Neuronal stem cell (in vitro differentiated cells): ENCODE results near the gene MORC2.

Experiments used
- DNase-seq: peaks from one replicate; pipeline ENCODE4 v3.0.0-alpha.2; 2013; ENCODE audit warnings: low spot score
- H2AFZ ChIP-seq: one replicate; pipeline ENCODE4 v1.6.1; 2013; ENCODE audit warnings: mild to moderate bottlenecking, low read length, inconsistent platforms
- H2AK5ac ChIP-seq: 2 replicates; pipeline ENCODE4 v1.6.1; 2013; ENCODE audit warnings: low read depth, mild to moderate bottlenecking, inconsistent platforms, low read length, moderate library complexity, mixed read lengths
- H2BK120ac ChIP-seq: 2 replicates; pipeline ENCODE4 v1.6.1; 2013; ENCODE audit warnings: low read depth, mild to moderate bottlenecking, inconsistent platforms, low read length, moderate library complexity, mixed read lengths
- H2BK12ac ChIP-seq: one replicate; pipeline ENCODE4 v1.6.1; 2013; ENCODE audit warnings: low read length, inconsistent platforms
- H2BK15ac ChIP-seq: 2 replicates; pipeline ENCODE4 v1.6.1; 2013; ENCODE audit warnings: mild to moderate bottlenecking, low read length, inconsistent platforms, mixed read lengths
- H2BK5ac ChIP-seq: one replicate; pipeline ENCODE4 v1.6.1; 2013; ENCODE audit warnings: inconsistent platforms, mild to moderate bottlenecking, low read length, moderate library complexity
- H3K14ac ChIP-seq: one replicate; pipeline ENCODE4 v1.6.1; 2013; ENCODE audit warnings: low read length, inconsistent platforms
- H3K18ac ChIP-seq: 2 replicates; pipeline ENCODE4 v1.6.1; 2013; ENCODE audit warnings: low read length, inconsistent platforms
- H3K23ac ChIP-seq: 2 replicates; pipeline ENCODE4 v1.6.1; 2013; ENCODE audit warnings: low read depth, mild to moderate bottlenecking, mixed read lengths, low read length, inconsistent platforms; ENCODE audit not compliant: poor library complexity
- H3K27ac ChIP-seq: replicated peaks from 3 replicates; pipeline ENCODE4 v1.5.1; 2013; ENCODE audit warnings: low read length, inconsistent platforms
- H3K27me3 ChIP-seq, 3 experiments: 2 replicates each; pipeline ENCODE4 v1.6.1; 2013; ENCODE audit warnings: low read length in 3 of 3, mild to moderate bottlenecking in 2 of 3, inconsistent platforms in 1 of 3, low read depth in 1 of 3, mixed read lengths in 1 of 3, moderate library complexity in 1 of 3; ENCODE audit not compliant: control insufficient read depth in 3 of 3, insufficient read depth in 3 of 3
- H3K36me3 ChIP-seq, 2 donors: replicated peaks in 1 of 2; 2 replicates each; pipeline ENCODE4 v1.6.1; 2013; ENCODE audit warnings: low read length in 2 of 2; ENCODE audit not compliant: control insufficient read depth in 2 of 2, insufficient read depth in 2 of 2
- H3K4ac ChIP-seq: 2 replicates; pipeline ENCODE4 v1.6.1; 2013; ENCODE audit warnings: inconsistent platforms, mild to moderate bottlenecking, low read length, moderate library complexity
- H3K4me1 ChIP-seq, 2 donors: 1 replicate in 1 of 2; 2 replicates in 1 of 2; pipeline ENCODE4 v1.6.1; 2013; ENCODE audit warnings: low read length in 2 of 2, low read depth in 1 of 2; ENCODE audit not compliant: control insufficient read depth in 2 of 2, insufficient read depth in 1 of 2
- H3K4me2 ChIP-seq: one replicate; pipeline ENCODE4 v1.6.1; 2013; ENCODE audit warnings: mild to moderate bottlenecking, low read length, inconsistent platforms; ENCODE audit not compliant: insufficient read depth, poor library complexity, severe bottlenecking
- H3K4me3 ChIP-seq, 2 donors: 2 replicates each; pipeline ENCODE4 v1.5.1; 2013; ENCODE audit warnings: low read length in 2 of 2, mild to moderate bottlenecking in 2 of 2, inconsistent platforms in 1 of 2, moderate library complexity in 1 of 2
- H3K79me1 ChIP-seq: one replicate; pipeline ENCODE4 v1.6.1; 2013; ENCODE audit warnings: low read depth, mild to moderate bottlenecking, inconsistent platforms, low read length, moderate library complexity
- H3K9ac ChIP-seq: one replicate; pipeline ENCODE4 v1.6.1; 2013; ENCODE audit warnings: mild to moderate bottlenecking, low read depth, low read length, inconsistent platforms; ENCODE audit not compliant: poor library complexity
- H3K9me3 ChIP-seq, 2 donors: replicated peaks in 1 of 2; 2 replicates each; pipeline versions ENCODE3 to v1.6.1; 2013; ENCODE audit warnings: low read length in 2 of 2, mild to moderate bottlenecking in 2 of 2, inconsistent platforms in 1 of 2, low read depth in 1 of 2, mixed read lengths in 1 of 2, moderate library complexity in 1 of 2; ENCODE audit not compliant: control insufficient read depth in 2 of 2, insufficient read depth in 1 of 2
- H4K8ac ChIP-seq: one replicate; pipeline ENCODE4 v1.6.1; 2013; ENCODE audit warnings: low read depth, mild to moderate bottlenecking, inconsistent platforms, low read length, moderate library complexity
- H4K91ac ChIP-seq: one replicate; pipeline ENCODE4 v1.6.1; 2013; ENCODE audit warnings: low read length, low read depth, mild to moderate bottlenecking, inconsistent platforms; ENCODE audit not compliant: poor library complexity
- WGBS, 2 donors: extraction: QIAGEN DNeasy Blood & Tissue Kit; methylation state at CpG; one replicate each; pipeline ENCODE4 v1.1.7; 2013; ENCODE audit warnings: missing lambda C conversion rate in 2 of 2, mixed read lengths in 1 of 2; ENCODE audit not compliant: insufficient read length in 2 of 2, insufficient replicate concordance in 1 of 2; ENCODE audit errors: extremely low coverage in 2 of 2; 5-methylcytosine and 5-hydroxymethylcytosine counted together

Gene MORC2

DNA sequence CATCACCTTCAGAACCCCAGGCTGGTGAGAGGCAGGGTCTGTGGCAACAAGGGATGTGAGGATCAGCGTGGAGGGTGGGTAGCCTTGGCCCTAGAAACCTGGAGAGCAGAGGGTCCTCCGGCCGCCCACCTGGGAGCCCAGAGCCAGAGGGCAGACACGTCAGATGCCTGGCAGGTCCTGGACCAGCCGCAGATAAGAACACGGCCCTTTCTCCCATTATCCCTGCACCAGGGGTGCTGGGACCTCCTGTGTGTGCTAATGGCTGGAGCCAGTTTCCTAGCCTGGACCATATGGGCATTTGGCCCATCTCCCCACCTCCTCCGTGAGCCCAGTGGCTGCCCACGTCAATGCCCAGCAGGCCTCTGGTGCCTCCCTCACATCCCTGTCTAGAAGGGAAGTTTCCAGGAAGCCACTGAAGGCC lies 88.4 kb downstream of the MORC2 start:
- Histone ChIP-seq H3K9me3 (no peaks in the 10 kb centered on the region), H2BK120ac (peak overlapping the region; percentile 6), H3K4me1 (peaks cover 0 to 19% of the 10 kb centered on the region in 2 donors), H3K23ac (no peak overlapping the region), H3K14ac (no peak overlapping the region), H3K4me2 (no peak overlapping the region), H3K27ac (no peak overlapping the region), H2AK5ac (peak overlapping the region; percentile 33), H2BK5ac (peak overlapping the region; percentile 83), H4K91ac (no peak overlapping the region), H3K79me1 (no peaks in the 10 kb centered on the region), H2BK15ac (peak overlapping the region; percentile 41), H3K36me3 (no peaks in the 10 kb centered on the region), H2AFZ (no peak overlapping the region), H3K18ac (peak overlapping the region; percentile 76), H3K4ac (no peak overlapping the region), H2BK12ac (peak overlapping the region; percentile 89), H4K8ac (no peak overlapping the region), H3K4me3 (no peak overlapping the region), H3K9ac (no peak overlapping the region), H3K27me3 (peaks cover 0 to 16% (median 0%) of the 10 kb centered on the region in 3 experiments)
- DNase-seq, result no peak
- no CpG with 5 or more reads among the region's 8 CpGs for WGBS, 2 donors

DNA sequence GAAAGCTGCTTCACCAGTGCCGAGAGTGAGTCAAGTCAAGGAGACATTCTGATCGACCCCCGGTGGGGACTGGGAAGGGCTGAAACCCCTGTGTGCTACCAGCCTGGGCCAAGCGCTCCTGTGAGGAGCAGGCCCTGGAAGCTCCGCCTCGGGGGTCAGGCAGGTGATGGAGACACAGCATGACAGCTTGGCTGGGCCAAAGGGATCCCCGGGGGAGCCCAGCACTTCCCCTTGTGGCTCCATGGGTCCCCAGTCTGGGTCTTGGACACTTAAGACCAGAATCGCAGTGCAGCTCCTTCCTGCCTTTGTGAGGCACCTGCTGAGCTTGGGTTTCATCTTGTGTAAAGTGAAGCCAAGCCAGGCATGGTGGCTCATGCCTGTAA lies 89.2 kb downstream of the MORC2 start:
- no peaks in the 10 kb centered on the region for H3K36me3 ChIP-seq
- H4K91ac ChIP-seq, result no peak overlapping the region
- no peak overlapping the region for H3K4me3 ChIP-seq
- peak overlapping the region; percentile 5 for H3K18ac ChIP-seq
- no CpG with 5 or more reads among the region's 8 CpGs for whole genome bisulfite sequencing, 2 donors
- peaks cover 0 to 19% of the 10 kb centered on the region in 2 donors for H3K4me1 ChIP-seq
- H3K79me1 ChIP-seq, result no peaks in the 10 kb centered on the region
- H3K9ac ChIP-seq, result no peak overlapping the region
- no peak overlapping the region for H2BK12ac ChIP-seq
- DNase-seq, result no peak
- H2BK5ac ChIP-seq, result no peak overlapping the region
- H3K9me3 ChIP-seq, result no peaks in the 10 kb centered on the region
- H3K27me3 ChIP-seq, result peaks cover 0 to 20% (median 0%) of the 10 kb centered on the region in 3 experiments
- H3K14ac ChIP-seq, result no peak overlapping the region
- H3K27ac ChIP-seq, result no peak overlapping the region
- H2BK15ac ChIP-seq, result no peak overlapping the region
- H3K23ac ChIP-seq, result no peak overlapping the region
- no peak overlapping the region for H4K8ac ChIP-seq
- no peak overlapping the region for H2AK5ac ChIP-seq
- H3K4me2 ChIP-seq, result no peak overlapping the region
- H2AFZ ChIP-seq, result peak overlapping the region; percentile 71
- H3K4ac ChIP-seq, result no peak overlapping the region
- no peak overlapping the region for H2BK120ac ChIP-seq

DNA sequence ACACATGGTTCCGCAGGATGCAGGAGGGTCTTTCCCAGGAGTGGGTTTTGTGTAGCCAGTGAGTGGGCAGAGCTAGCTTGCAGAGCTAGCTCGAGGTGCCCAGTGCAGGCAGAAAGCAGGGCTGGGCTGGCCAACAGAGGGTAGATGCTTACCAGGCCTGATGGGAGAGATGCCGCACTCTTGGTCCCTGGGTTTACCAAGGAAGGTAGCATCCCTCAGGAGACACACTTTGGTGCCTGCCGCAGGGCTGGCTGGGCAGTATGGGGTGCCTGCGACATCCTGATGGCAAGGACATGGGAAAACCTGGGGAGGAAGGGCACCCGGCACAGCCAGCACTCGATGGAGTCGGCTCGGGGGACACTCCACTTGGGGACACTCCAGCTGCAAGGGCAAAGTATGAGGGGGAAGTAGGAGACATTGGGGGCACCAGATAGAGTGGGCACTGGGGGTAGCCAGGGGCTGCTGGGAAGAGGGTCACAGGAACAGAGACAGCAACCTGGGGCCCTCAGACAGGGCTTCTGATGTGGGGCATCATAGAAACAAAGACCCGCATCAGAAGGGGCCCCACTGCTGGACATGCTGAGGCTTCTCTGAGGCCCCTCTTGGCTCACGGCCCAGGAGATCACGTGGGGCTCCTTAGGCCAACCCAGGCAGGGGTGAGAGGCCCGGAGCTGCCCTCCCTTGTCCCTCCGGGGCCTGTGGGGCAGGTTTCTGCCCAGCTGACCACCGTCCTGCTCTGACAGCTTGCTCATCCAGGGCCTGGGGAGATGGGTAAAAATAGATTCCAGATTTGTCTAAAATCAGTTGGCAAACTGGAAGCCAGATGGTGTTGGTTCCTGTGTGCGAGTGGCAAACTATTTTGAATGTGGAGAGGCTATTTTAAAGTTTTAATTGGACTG lies 89.8 kb downstream of the MORC2 start:
- H3K36me3 ChIP-seq, result no peaks in the 10 kb centered on the region
- no peak overlapping the region for H3K4me3 ChIP-seq

More for the DNA sequence above, 89.8 kb downstream of the MORC2 start:
- Histone ChIP-seq H3K14ac (peak overlapping the region; percentile 60), H2BK12ac (no peak overlapping the region), H2BK15ac (no peak overlapping the region), H3K4me1 (peaks cover 0 to 19% of the 10 kb centered on the region in 2 donors), H3K9ac (peak overlapping the region; percentile 16), H2BK5ac (peak overlapping the region; percentile 15), H4K91ac (no peak overlapping the region), H3K18ac (peak overlapping the region; percentile 73), H3K27me3 (peaks cover 0 to 21% (median 0%) of the 10 kb centered on the region in 3 experiments), H3K23ac (no peak overlapping the region), H3K27ac (no peak overlapping the region), H4K8ac (no peak overlapping the region), H2AFZ (peak overlapping the region; percentile 71), H3K79me1 (no peaks in the 10 kb centered on the region), H3K4me2 (no peak overlapping the region), H2AK5ac (peak overlapping the region; percentile 83), H3K9me3 (no peaks in the 10 kb centered on the region), H3K4ac (no peak overlapping the region), H2BK120ac (no peak overlapping the region)
- no peak for DNase-seq
- no CpG with 5 or more reads among the region's 16 CpGs for WGBS, 2 donors
